ENCODE results near the gene STX5.

DNA sequence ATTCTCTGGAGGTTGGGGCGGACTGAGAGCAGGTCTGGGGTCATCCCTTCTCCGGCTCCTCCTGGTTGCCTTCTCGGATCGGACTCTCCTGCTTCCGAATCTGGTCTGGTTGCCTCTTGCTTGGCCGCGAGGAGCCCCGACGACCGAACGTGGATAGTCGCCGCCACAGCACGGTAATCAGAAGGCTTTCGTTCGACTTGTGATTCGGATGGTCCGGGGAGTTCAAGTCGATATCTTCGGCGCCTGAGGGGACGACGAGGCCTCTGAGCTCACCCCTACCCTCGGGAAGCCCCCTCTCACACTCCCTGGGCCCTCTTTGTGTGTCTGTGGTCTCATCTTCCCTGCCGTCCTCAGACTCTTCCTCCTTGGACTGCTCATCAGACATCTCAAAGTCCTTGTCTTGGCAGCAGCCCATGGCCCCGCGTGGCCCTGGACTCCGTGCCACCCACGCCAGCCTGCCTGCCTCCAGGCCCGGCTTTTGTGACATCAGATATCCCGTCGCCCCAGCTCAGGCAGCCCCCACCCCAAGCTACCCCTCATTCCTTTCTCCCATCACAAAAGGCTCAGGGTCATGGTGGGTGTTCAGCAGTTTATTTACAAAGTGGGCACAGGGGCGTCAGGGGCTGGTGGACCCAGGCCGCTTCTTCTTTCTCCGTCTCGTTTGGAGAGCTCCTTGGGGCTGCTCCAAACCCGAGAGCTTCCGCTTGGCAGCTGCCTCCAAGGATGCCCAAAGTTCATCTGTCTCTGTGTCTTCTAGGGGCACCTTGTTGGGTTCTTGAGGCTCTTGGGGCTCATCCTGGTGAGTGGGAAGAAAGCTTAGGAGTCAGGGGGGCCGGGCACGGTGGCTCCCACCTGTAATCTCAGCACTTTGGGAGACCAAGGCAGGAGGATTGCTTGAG, 734 bp upstream of the STX5 start, which contains the start of gene TEX54:
- TF ChIP-seq, protein P1, sequence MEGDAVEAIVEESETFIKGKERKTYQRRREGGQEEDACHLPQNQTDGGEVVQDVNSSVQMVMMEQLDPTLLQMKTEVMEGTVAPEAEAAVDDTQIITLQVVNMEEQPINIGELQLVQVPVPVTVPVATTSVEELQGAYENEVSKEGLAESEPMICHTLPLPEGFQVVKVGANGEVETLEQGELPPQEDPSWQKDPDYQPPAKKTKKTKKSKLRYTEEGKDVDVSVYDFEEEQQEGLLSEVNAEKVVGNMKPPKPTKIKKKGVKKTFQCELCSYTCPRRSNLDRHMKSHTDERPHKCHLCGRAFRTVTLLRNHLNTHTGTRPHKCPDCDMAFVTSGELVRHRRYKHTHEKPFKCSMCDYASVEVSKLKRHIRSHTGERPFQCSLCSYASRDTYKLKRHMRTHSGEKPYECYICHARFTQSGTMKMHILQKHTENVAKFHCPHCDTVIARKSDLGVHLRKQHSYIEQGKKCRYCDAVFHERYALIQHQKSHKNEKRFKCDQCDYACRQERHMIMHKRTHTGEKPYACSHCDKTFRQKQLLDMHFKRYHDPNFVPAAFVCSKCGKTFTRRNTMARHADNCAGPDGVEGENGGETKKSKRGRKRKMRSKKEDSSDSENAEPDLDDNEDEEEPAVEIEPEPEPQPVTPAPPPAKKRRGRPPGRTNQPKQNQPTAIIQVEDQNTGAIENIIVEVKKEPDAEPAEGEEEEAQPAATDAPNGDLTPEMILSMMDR (IDR thresholded peaks at IDR 0.05) = no peak
- no peak for TF ChIP-seq EZH2 (IDR thresholded peaks at IDR 0.05)
